Thyroid gland (tissue), 4 donors: ENCODE measurements around the gene NIF3L1.

Experiments
- CTCF ChIP-seq, 6 experiments: fragments of 200-600 bp in 3 of 6; fragments of 450-650 bp in 3 of 6; sonication (generic) in 3 of 6; IDR thresholded peaks; one replicate each; pipeline ENCODE4 v1.5.1; 2016 to 2019; ENCODE audit warnings: antibody characterized with exemption in 6 of 6, mild to moderate bottlenecking in 2 of 6, inconsistent platforms in 1 of 6, moderate library complexity in 1 of 6
- POLR2A ChIP-seq, 2 donors: fragments of 450-650 bp; IDR thresholded peaks; one replicate each; pipeline ENCODE4 v1.6.1; 2017; ENCODE audit warnings: antibody characterized with exemption in 2 of 2, mild to moderate bottlenecking in 2 of 2, moderate library complexity in 1 of 2

DNA sequence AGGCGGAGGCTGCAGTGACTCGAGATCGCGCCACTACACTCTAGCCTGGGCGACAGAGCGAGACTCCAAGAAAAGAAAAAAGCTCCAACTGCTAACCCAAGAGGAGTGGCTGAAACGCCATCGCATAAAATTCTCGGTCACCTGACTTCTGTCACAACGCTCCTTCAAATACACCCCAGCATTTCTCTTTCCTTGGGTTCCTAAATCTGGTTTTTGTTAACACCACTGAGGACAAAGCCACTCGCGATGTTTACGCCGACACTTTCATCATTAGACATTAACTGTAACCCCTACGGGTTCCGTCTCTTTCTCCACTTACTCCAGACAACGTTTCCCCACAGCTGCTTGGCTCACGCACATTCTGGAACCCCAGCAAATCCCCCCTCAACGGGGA is 25.4 kb upstream of the NIF3L1 start:
- no peak for TF ChIP-seq CTCF (IDR thresholded peaks at IDR 0.05)
- TF ChIP-seq POLR2A (IDR thresholded peaks at IDR 0.05): no peak
